ENCODE data around the gene MAFG. TPM values are rescaled to one million over a fixed set of nuclear protein-coding genes. Genes with fewer than 3 reads are reported as not detected.

Gene MAFG
- total and polyA plus RNA-seq, 2 of the 13 experiments (the other 11 are each of a cell fraction or from before 2014, with no cell fraction given) = 14.5 to 20.0 TPM

GRCh38 chr17:81917565-81918332 lies 9.8 kb downstream of the MAFG start, which contains the start of gene SIRT7 (continued):
- TF ChIP-seq ZNF639 (CRISPR knock-in tag; conservative IDR thresholded peaks at IDR 0.05) (no peak), ZUFSP (CRISPR knock-in tag; IDR thresholded peaks at IDR 0.05; ENCODE audit: borderline replicate concordance) (no peak), PRPF4 (IDR thresholded peaks at IDR 0.05; ENCODE audit: low read depth, low read length, poor library complexity, severe bottlenecking) (no peak), AKNA (CRISPR knock-in tag; IDR thresholded peaks at IDR 0.05; ENCODE audit: borderline replicate concordance) (no peak), TBP (CRISPR knock-in tag; IDR thresholded peaks at IDR 0.05) (no peak), REPIN1 (CRISPR knock-in tag; IDR thresholded peaks at IDR 0.05; ENCODE audit: borderline replicate concordance, low read depth) (no peak), MNT (IDR thresholded peaks at IDR 0.05) (no peak), ZNF460 (CRISPR knock-in tag; IDR thresholded peaks at IDR 0.05; ENCODE audit: borderline replicate concordance) (no peak), ZNF598 (CRISPR knock-in tag; IDR thresholded peaks at IDR 0.05; ENCODE audit: borderline replicate concordance) (no peak), FOXA3 (CRISPR knock-in tag; IDR thresholded peaks at IDR 0.05) (no peak), HNRNPL (IDR thresholded peaks at IDR 0.05; ENCODE audit: low read depth, low read length) (no peak), EZH2 (conservative IDR thresholded peaks at IDR 0.05; ENCODE audit: low read depth, low read length) (no peak), SMAD3 (CRISPR knock-in tag; IDR thresholded peaks at IDR 0.05) (no peak)
- TF ChIP-seq, protein P1, sequence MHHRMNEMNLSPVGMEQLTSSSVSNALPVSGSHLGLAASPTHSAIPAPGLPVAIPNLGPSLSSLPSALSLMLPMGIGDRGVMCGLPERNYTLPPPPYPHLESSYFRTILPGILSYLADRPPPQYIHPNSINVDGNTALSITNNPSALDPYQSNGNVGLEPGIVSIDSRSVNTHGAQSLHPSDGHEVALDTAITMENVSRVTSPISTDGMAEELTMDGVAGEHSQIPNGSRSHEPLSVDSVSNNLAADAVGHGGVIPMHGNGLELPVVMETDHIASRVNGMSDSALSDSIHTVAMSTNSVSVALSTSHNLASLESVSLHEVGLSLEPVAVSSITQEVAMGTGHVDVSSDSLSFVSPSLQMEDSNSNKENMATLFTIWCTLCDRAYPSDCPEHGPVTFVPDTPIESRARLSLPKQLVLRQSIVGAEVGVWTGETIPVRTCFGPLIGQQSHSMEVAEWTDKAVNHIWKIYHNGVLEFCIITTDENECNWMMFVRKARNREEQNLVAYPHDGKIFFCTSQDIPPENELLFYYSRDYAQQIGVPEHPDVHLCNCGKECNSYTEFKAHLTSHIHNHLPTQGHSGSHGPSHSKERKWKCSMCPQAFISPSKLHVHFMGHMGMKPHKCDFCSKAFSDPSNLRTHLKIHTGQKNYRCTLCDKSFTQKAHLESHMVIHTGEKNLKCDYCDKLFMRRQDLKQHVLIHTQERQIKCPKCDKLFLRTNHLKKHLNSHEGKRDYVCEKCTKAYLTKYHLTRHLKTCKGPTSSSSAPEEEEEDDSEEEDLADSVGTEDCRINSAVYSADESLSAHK (CRISPR knock-in tag; IDR thresholded peaks at IDR 0.05; ENCODE audit: borderline replicate concordance) = no peak
- TF ChIP-seq, protein P2, sequence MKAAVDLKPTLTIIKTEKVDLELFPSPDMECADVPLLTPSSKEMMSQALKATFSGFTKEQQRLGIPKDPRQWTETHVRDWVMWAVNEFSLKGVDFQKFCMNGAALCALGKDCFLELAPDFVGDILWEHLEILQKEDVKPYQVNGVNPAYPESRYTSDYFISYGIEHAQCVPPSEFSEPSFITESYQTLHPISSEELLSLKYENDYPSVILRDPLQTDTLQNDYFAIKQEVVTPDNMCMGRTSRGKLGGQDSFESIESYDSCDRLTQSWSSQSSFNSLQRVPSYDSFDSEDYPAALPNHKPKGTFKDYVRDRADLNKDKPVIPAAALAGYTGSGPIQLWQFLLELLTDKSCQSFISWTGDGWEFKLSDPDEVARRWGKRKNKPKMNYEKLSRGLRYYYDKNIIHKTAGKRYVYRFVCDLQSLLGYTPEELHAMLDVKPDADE (CRISPR knock-in tag; IDR thresholded peaks at IDR 0.05) = no peak

Measured in HepG2 (cell line).